ENCODE results near the gene SOHLH1.
A peak's percentile ranks its signal among the peaks of the same experiment; 100 is the strongest.

The SOHLH1 gene

DNA sequence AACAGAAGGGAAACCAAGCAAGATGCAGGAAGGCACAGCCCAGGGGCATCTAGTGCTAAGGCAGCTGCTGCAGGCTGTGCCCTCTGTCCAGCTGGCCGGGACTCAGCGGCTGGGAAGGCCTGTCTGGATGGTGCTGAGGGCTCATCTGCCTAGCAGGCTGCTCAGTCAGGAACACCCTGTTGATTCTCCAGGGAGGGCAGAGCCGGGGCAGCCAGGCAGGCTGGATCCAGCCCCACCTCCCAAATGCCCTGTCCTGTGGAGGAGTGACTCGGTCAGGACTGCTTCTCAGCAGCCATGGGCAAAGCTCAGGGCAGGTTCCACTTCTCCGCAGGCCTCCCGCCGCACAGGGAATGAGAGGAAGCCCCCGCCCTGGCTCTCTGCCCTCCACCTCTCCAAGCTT lies 44.0 kb downstream of the SOHLH1 start:
- DNase-seq: no peak

DNA sequence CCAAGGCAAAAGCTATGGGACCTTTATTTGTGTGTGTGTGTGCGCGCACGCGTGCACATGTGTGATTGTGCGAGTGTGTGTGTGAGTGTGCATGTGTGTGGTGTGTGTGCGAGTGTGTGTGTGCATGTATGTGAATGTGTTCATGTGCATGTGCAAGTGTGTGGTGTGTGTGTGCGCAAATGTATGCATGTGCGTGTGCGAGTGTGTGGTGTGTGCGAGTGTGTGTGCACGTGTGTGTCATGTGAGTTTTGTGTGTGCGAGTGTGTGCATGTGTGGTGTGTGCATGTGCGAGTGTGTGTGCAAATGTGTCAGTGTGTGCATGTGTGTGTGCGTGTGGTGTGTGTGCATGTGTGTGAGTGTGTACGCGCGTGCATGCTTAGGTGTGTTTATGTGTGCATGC lies 48.9 kb downstream of the SOHLH1 start:
- no peak for DNase-seq

DNA sequence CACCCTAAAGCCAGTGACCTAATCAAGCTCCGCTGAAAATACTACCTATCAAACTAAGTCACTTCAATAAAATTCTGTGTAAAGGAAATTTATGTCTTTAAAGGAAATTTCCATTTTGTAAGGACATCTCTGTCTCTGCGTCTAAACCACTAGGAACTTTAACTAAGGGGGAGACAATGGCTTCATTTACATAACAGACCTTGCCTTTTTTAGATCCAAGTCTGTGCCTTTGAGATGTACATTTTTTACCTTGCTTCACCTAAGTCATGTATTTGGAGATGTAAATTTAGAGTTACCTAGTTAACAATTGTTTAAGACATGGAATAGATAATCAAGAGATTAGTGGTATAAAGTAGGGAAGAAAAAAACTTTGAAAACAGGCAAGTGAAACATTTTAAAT lies 49.8 kb downstream of the SOHLH1 start:
- DNase-seq: no peak

GRCh38 chr9:135648494-135649410 lies 50.5 kb downstream of the SOHLH1 start:
- no peak for DNase-seq

DNA sequence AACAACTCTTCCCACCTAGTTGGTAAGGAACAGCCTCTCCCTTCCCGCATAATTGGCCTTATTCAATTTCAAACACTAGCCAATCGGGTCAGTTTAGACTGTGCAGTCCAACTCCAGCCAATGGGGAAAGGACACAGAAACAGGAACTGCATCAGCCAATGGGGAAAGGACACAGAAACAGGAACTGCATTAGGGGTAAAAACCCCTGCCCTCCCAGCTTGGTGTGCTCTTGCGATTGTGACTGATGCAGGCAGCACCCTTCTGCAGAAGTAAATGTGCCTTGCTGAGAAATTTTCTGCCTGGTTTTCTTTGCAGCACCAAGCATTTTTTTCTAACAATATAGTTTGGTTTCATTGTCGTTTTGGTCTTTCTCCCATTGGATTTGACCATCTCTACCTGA lies 51.4 kb downstream of the SOHLH1 start:
- DNase-seq: peak; percentile 11

DNA sequence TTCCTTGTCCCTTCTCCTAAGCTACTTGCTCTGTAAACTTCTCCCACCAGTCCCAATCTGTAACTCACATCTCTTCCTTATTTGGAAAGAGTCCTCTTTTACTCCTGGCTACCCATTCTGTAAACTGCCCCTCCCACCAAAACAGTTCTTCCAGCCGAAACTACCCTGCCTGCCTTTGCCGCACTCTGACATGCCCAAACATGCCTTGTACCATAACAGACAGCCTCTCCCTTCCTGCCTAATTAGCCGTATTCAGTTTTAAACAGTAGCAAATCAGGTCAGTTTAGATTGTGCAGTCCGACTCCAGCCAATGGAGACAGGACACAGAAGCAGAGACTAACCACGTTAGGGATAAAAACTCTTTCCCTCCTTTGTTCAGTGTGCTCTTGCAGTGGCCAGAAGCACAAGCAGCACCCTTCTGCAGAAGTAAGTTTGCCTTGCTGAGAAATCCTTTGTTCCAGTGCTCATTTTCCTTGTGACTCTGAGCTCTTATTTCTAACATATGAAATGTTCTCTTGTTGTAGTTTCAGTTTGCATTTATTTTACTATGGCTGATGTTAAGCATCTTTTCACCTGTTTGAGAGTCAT lies 54.6 kb downstream of the SOHLH1 start:
- DNase-seq: no peak
